Omental fat pad (tissue), 4 donors: ENCODE data around the gene HADHB. TPM values are rescaled to one million over a fixed set of nuclear protein-coding genes. Genes with fewer than 3 reads are reported as not detected.
"Not testable (repeated sequence)": the region's sequence is repeated elsewhere in the genome, so short reads cannot be mapped to it uniquely, and the experiment has no call there.

Experiments used
- ATAC-seq: fragments of 150-250 bp; one replicate; pipeline ENCODE4 v1.9.1; 2016; ENCODE audit warnings: mild to moderate bottlenecking, moderate library complexity; ENCODE audit not compliant: low FRiP score
- DNase-seq: peaks from one replicate; pipeline ENCODE4 v3.0.0-alpha.2; 2019; ENCODE audit warnings: low spot score
- CTCF ChIP-seq, 3 donors: fragments of 450-650 bp; IDR thresholded peaks; one replicate each; pipeline ENCODE4 v1.5.1; 2016 to 2017; ENCODE audit warnings: antibody characterized with exemption in 3 of 3, mild to moderate bottlenecking in 3 of 3, moderate library complexity in 2 of 3
- total RNA-seq, 4 donors: library from RNA; depleted of rRNA; stranded (reverse); fragments of >200 nt; gene quantifications; one replicate each; pipeline ENCODE4 v1.1.0, GENCODE V29; 2016

HADHB gene
- total RNA-seq, 4 donors from 2014 or later = 130 to 213 (median 167) TPM

DNA sequence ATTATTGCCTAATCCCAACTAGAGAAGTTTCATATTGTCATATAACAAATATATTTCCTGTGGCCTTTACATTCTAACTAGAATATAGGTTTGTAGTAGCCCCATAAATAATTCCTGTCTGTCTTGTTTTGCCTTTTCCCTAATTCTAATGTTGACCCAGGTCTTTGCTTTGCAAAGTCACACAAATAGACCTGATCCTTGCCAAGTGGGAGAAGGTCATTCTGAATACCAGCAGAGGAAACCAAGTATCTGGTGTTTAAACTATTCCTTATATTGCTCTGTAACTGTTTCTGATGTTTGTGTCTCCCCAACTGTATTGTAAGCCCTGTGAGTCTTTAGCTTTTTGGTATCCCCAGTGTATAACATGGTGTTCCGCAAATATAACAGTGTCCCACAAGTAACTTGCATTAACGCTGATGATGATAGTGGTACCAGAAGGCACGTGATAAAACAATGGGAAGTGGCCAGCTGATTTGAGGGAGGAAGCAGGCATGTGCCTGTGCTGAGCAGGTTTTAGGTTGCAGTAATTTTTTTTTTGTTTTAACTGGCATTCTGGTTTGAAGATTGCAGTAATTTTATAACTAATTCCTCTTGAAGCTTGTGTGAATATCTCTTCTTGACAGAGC, 11.1 kb downstream of the HADHB start:
- no peak for TF ChIP-seq CTCF (IDR thresholded peaks at IDR 0.05)
- DNase-seq = no peak
- no peak for ATAC-seq

GRCh38 chr2:26258836-26259235, 14.1 kb downstream of the HADHB start:
- not testable (repeated sequence) for ATAC-seq, DNase-seq

GRCh38 chr2:26268213-26268612, 23.5 kb downstream of the HADHB start:
- DNase-seq = no peak
- TF ChIP-seq CTCF (IDR thresholded peaks at IDR 0.05) = no peak
- ATAC-seq = peak; percentile 73

GRCh38 chr2:26268670-26269385, 24.1 kb downstream of the HADHB start:
- not testable (repeated sequence) for DNase-seq
- peak; percentile 6 for ATAC-seq

- no peak for ATAC-seq
- TF ChIP-seq CTCF (IDR thresholded peaks at IDR 0.05) = no peak
- DNase-seq = no peak
These were observed 24.9 kb downstream of the HADHB start for GRCh38 chr2:26269571-26270158.

GRCh38 chr2:26270373-26270772, 25.6 kb downstream of the HADHB start:
- DNase-seq (no peak), ATAC-seq (no peak)
- TF ChIP-seq CTCF (IDR thresholded peaks at IDR 0.05) = no peak

- ATAC-seq = peak; percentile 25
- DNase-seq = no peak
- TF ChIP-seq CTCF (IDR thresholded peaks at IDR 0.05) = no peak
These were observed 28.8 kb downstream of the HADHB start for GRCh38 chr2:26273501-26273900.

DNA sequence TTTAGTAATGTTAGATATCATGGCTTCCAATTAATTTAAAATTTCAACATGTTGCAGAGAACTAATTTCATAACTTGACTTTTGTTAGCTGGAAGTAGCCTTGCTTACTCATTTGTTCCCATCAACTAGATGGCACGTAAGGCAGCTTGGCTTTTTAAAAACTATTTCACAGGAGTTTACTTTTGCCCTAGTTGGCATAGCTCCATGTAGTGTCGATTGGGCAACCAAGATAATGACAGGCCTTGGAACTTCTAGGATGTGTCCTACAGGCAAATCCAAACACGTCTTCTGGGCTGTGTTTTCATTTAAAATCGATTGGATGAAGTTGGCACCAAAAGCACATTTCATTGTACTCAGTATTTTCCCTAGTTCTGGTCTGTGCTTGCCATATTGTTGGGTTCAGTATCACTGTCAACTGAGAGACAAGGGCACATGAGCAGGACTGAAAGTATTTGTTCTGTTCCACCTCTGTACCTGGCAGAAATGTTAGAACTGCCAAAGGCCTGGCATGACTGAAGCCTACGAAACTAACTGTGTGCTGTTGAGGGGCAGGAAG, 29.4 kb downstream of the HADHB start:
- TF ChIP-seq CTCF (IDR thresholded peaks at IDR 0.05) = no peak
- ATAC-seq (peak; percentile 88), DNase-seq (peak; percentile 50)
